Activated CD4-positive, alpha-beta T cell treated with anti-CD3 and anti-CD28 coated beads for 36 hours (primary cell): Measurements from ENCODE around the gene CKAP5. TPM values are rescaled to one million over a fixed set of nuclear protein-coding genes. Genes with fewer than 3 reads are reported as not detected.
"Not testable (repeated sequence)": the region's sequence is repeated elsewhere in the genome, so short reads cannot be mapped to it uniquely, and the experiment has no call there.

Experiments
- ATAC-seq: fragments of 200-7000 bp; cut with Tn5 transposase; one replicate; pipeline ENCODE4 v1.10.0; 2021; ENCODE audit warnings: mild to moderate bottlenecking, moderate library complexity
- CTCF ChIA-PET: fragments of 350-600 bp; sonication (Branson Sonifier 250); formaldehyde crosslinking; loops from one replicate; lab custom pipeline; 2021; ENCODE audit warnings: antibody characterized with exemption; lab: Charles Lee
- POLR2A ChIA-PET: fragments of 350-600 bp; sonication (Branson Sonifier 250); formaldehyde crosslinking; loops from one replicate; lab custom pipeline; 2021; ENCODE audit warnings: antibody characterized with exemption, inconsistent platforms; lab: Charles Lee
- DNase-seq: peaks from one replicate; pipeline ENCODE4 v3.0.0-alpha.2; 2020
- H3K27ac Mint-ChIP-seq: one replicate; pipeline ENCODE4 v1.8.0; 2021; ENCODE audit warnings: mixed read lengths
- H3K27me3 Mint-ChIP-seq: one replicate; pipeline ENCODE4 v1.8.0; 2021; ENCODE audit warnings: mixed read lengths
- H3K36me3 Mint-ChIP-seq: one replicate; pipeline ENCODE4 v1.8.0; 2021; ENCODE audit warnings: low read depth, mixed read lengths
- H3K4me1 Mint-ChIP-seq: one replicate; pipeline ENCODE4 v1.8.0; 2021; ENCODE audit warnings: mixed read lengths
- H3K4me3 Mint-ChIP-seq: one replicate; pipeline ENCODE4 v1.8.0; 2021; ENCODE audit warnings: mild to moderate bottlenecking, moderate library complexity, mixed read lengths
- H3K9me3 Mint-ChIP-seq: one replicate; pipeline ENCODE4 v1.8.0; 2021; ENCODE audit warnings: low read depth, mixed read lengths
- intact Hi-C, 2 experiments: fragments of 100-400 bp; cut with DNase I in 1 of 2; cut with micrococcal nuclease in 1 of 2; formaldehyde crosslinking; loops; one replicate each; pipeline versions ENCODE4 v1.14.2 to v1.15.1; 2022 to 2024; cut with DNase I, micrococcal nuclease
- total RNA-seq, 2 experiments: library from RNA; stranded (reverse); gene quantifications; one replicate each; pipeline ENCODE4 v1.2.3, GENCODE V29; 2021

CKAP5 gene
- total RNA-seq, 2 experiments from 2014 or later: 166 to 183 TPM

DNA sequence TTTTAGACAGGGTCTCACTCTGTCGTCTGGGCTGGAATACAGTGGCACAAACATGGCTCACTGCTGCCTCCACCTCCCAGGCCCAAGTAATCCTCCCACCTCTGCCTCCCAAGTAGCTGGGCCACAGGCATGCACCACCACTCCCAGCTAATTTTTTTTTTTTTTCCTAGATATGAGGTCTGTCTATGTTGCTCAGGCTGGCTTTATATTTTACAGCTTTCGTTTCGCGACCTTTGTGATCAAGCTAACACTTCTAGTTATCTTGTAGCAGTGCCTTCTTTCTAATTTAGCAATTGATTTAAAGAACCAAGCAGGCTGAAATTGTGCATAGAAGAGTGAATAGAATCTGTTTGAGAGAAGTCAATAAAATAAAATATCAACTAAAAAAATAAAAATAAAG, 11.3 kb downstream of the CKAP5 start:
- DNase-seq (no peak), ATAC-seq (no peak)
- H3K4me3 Mint-ChIP-seq: no peak overlapping the region
- intact Hi-C loops: loop anchor here in 1 of 2 experiments (5.0 kb wide), 1 partner anchor 1157 kb away; no protein-coding TSS in a partner anchor
- no peaks in the 10 kb centered on the region for H3K9me3 Mint-ChIP-seq
- no peak overlapping the region for H3K27ac Mint-ChIP-seq
- peaks cover 26% of the 10 kb centered on the region for H3K4me1 Mint-ChIP-seq
- ChIA-PET POLR2A (no interaction called here), CTCF (interaction anchor here (1.5 kb wide), 1 partner anchor 18 kb away, joined by 3 read pairs; no protein-coding TSS in a partner anchor)
- H3K36me3 Mint-ChIP-seq: no peaks in the 10 kb centered on the region
- H3K27me3 Mint-ChIP-seq: no peaks in the 10 kb centered on the region

DNA sequence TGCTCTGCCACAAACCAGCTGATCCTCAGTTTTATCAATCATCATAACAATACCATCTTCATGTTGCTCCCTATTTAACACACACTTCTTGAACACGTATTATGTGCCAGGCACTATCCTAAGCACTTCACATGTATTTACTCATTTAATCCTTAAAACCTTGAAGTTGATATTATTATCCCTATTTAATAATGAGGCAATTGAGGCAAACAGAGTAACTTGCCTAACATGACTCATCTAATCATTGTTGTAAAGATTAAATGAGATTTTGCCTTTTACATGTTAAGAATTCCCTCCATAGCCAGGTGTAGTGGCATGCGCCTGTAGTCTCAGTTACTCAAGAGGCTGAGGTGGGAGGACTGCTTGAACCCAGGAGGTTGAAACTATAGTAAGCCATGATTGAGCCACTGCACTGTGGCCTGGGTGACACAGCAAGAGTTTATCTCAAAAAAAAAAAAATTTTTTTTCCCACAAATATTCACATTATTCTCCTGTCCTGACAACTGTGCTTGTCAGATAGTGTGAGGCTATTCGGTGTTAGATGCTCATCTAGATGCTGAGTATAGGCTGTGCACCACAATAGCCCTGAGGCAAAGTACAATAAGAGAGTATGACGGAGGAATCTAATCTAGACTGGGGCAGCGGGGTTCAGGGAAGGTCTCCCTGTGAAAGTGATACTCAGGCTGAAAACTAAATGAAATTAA, 13.4 kb downstream of the CKAP5 start:
- intact Hi-C loops: loop anchor here in 1 of 2 experiments (5.0 kb wide), 1 partner anchor 1160 kb away; no protein-coding TSS in a partner anchor
- ChIA-PET POLR2A (no interaction called here), CTCF (no interaction called here)
- no peaks in the 10 kb centered on the region for H3K27me3 Mint-ChIP-seq
- ATAC-seq: no peak
- H3K4me1 Mint-ChIP-seq: peaks cover 16% of the 10 kb centered on the region
- no peak for DNase-seq
- H3K9me3 Mint-ChIP-seq: no peaks in the 10 kb centered on the region
- no peak overlapping the region for H3K27ac Mint-ChIP-seq
- H3K4me3 Mint-ChIP-seq: no peak overlapping the region
- no peaks in the 10 kb centered on the region for H3K36me3 Mint-ChIP-seq

DNA sequence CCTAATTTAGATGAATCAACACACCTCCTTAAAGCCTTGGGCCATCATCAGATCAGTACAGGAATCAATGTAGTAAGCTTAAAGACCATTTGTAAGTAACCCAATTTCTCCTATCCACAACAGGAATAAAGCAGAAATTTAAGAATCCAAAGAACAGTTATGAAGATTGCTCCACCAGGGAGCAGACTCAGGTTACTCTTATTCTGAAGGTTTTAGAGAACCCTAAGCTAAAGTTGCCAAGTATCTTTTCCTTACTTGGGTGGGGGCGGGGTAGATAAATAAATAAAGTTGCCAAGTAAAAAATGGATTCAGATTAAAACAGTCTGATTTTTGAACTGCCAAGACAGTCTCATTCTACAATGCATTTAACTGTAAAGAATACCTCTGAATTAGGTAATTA, 18.1 kb downstream of the CKAP5 start:
- Mint-ChIP-seq H3K4me3 (no peak overlapping the region), H3K4me1 (peaks cover 20% of the 10 kb centered on the region), H3K27me3 (no peaks in the 10 kb centered on the region), H3K9me3 (no peaks in the 10 kb centered on the region), H3K27ac (no peak overlapping the region), H3K36me3 (no peaks in the 10 kb centered on the region)
- no peak for ATAC-seq
- intact Hi-C loops: no loop called here
- ChIA-PET CTCF (no interaction called here), POLR2A (interaction anchor here (0.7 kb wide), 1 partner anchor 432 kb away, joined by 3 read pairs; no protein-coding TSS in a partner anchor)
- DNase-seq: no peak

DNA sequence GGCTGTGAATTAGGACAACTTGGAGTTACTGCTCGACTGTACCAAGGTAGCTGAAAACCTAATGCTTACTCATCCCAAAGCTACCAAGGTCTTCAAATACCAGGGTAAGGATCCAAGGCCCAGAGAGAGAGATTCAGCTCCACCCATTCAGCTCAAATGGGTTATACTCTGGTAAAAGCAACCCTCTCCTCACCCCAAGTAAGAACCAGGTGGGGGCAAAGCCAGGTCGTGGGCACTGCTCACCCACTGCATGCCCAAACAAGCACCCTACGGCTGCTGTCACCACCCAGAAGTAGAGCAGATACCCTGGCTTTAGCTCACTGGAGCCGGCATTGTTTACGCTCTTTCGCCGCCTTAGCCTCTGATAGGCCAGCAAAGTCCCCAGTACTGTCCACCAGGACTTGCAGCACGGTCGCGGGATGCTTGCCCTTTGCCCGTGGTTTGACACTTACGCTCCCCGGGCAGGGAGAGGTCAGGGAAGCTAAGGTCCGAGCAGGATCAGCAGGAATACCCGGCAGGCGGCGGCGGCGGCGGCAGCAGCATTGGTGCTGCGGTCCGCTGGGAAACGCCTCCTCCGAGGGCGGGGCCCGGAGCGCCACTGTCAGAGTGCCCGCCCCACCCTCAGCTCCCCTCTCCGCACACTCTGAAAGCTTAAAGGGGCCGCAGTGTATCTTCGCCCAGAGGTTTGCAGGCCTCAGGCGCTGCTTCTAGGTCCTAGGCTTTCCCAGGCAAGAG, 19.6 kb downstream of the CKAP5 start:
- intact Hi-C loops: loop anchor here (1.0 kb wide), 1 partner anchor 20 kb away; the partner anchor contains the start of gene CKAP5 (in 2 of the 2)
- ChIA-PET POLR2A (interaction anchor here (1.0 to 2.0 kb wide), 2 partner anchors 19 to 23 kb away, joined by 3 to 5 read pairs; no protein-coding TSS in a partner anchor), CTCF (interaction anchor here (0.5 to 2.3 kb wide), 7 partner anchors 12 to 337 kb away, joined by 3 to 8 read pairs (median 3); partner anchors contain the start of gene CKAP5)
- Mint-ChIP-seq H3K4me1 (peaks cover 20% of the 10 kb centered on the region), H3K4me3 (peak overlapping the region; percentile 57), H3K27ac (no peak overlapping the region), H3K36me3 (no peaks in the 10 kb centered on the region), H3K9me3 (no peaks in the 10 kb centered on the region), H3K27me3 (no peaks in the 10 kb centered on the region)
- peak; percentile 100 for ATAC-seq
- DNase-seq: peak; percentile 81

DNA sequence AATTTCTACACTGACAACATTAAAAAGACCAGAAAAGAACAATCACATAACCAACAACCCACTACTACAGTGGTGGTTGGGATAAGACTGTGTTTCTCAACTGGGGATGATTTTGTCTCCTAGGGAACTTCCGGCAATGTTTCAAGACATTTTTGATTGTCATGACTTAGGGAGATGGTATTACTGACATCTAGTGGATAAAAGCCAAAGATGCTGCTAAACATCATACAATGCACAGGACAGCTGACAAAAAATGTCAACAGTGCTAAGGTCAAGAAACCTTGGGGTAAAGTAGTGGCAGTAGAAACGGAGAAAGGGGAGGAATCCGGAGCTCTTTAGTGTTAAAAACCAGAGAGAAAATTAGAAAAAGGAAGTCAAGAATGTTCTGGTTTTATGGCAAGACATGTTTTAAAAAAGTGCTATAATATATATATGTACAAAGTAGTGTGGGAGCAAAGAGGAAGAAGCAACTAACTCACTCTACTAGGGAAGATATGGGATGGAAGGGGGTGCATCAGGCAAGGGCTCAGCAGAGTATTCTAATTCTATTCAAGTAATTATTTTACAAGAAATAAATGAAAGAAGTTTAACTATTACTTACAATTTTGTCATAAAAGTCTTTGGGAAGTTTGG, 37.2 kb downstream of the CKAP5 start:
- Mint-ChIP-seq H3K36me3 (peaks cover 36% of the 10 kb centered on the region), H3K9me3 (no peaks in the 10 kb centered on the region), H3K4me1 (peaks cover 5% of the 10 kb centered on the region), H3K4me3 (no peak overlapping the region), H3K27me3 (no peaks in the 10 kb centered on the region), H3K27ac (no peak overlapping the region)
- DNase-seq (no peak), ATAC-seq (peak; percentile 44)
- ChIA-PET POLR2A (interaction anchor here (0.6 kb wide), 2 partner anchors 11 to 291 kb away, joined by 3 to 6 read pairs; no protein-coding TSS in a partner anchor), CTCF (interaction anchor here (0.6 to 1.3 kb wide), 5 partner anchors 9 to 75 kb away, joined by 3 to 5 read pairs (median 3); no protein-coding TSS in a partner anchor)
- intact Hi-C loops: no loop called here

DNA sequence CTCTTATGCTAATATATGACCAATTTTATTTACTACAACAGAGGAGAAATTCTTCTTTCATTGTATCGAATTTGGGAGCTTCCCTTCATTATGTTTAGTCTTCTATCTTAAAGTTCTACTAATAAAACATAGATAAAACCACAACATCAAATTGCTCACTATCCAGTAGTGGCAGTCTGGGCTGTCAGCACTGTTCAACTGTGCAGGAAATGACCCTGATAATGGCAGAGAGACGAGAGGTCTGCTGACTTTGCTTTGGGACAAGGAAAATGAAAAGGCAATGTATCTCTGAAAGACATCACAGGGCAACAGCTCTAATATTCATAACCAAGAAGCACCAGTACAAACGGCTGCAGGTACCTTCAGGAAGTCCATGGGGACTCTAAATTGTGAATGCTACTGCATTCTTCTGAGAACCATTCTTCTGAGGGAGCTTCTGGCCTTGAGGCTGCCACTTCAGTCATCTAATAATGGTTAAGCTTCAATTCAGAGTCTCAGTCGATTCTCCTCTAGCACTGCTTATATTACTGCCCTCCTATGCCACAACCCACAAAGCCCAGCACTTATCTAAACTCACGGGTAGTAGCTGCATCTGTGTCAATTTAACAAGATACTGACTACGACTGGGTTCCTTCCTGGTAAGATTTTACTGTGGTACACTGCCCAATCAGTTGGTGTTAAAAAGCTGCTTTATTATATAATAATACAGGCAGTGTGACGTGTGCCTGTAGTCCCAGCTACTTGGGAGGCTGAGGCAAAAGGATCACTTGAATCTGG, 44.2 kb downstream of the CKAP5 start:
- H3K4me1 Mint-ChIP-seq: no peaks in the 10 kb centered on the region
- POLR2A ChIA-PET: interaction anchor here (0.6 kb wide), 2 partner anchors 114 to 154 kb away, joined by 5 to 6 read pairs; no protein-coding TSS in a partner anchor
- ATAC-seq (no peak), DNase-seq (no peak)
- peaks cover 32% of the 10 kb centered on the region for H3K36me3 Mint-ChIP-seq
- H3K9me3 Mint-ChIP-seq: no peaks in the 10 kb centered on the region
- intact Hi-C loops: no loop called here
- H3K4me3 Mint-ChIP-seq: no peak overlapping the region
- H3K27ac Mint-ChIP-seq: no peak overlapping the region
- H3K27me3 Mint-ChIP-seq: no peaks in the 10 kb centered on the region
- CTCF ChIA-PET: interaction anchor here (0.7 kb wide), 1 partner anchor 188 kb away, joined by 4 read pairs; no protein-coding TSS in a partner anchor

DNA sequence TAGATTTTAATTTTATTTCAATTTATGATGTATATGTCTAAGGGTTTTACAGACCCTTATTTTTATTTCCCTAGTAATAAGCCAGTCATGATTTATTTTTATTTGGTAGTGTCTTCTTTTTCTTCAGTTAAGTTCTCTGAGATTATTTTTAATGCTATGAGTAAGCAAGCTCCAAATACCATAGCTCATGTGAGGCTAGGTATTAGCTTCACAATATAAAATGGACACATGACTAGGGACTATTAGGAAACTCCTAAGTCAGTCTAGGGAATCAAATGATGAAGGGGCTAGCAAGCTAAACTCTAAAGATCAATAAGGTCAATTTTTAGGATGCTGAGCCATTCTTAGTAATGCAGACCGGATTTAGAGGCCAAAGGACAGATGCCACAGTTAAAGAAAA, 45.9 kb downstream of the CKAP5 start:
- intact Hi-C loops: no loop called here
- ChIA-PET POLR2A (no interaction called here), CTCF (interaction anchor here (0.9 to 1.6 kb wide), 2 partner anchors 9 to 13 kb away, joined by 3 to 4 read pairs; no protein-coding TSS in a partner anchor)
- Mint-ChIP-seq H3K4me1 (no peaks in the 10 kb centered on the region), H3K4me3 (no peak overlapping the region), H3K36me3 (peaks cover 35% of the 10 kb centered on the region), H3K9me3 (no peaks in the 10 kb centered on the region), H3K27ac (no peak overlapping the region), H3K27me3 (no peaks in the 10 kb centered on the region)
- DNase-seq (no peak), ATAC-seq (no peak)

DNA sequence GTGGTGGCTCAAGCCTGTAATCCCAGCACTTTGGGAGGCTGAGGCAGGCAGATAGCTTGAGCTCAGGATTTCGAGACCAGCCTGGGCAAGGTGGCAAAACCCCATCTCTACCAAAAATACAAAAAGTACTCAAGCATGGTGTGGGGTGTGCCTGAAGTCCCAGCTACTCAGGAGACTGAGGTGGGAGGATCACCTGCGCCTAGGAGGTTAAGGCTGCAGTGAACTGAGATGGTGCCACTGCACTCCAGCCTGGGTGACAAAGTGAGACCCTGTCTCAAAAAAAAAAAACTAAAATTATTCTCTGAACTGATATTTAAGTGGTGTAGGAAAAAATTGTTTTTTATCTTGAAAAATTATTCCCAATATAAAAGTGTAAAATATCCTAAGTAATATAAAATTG, 46.4 kb downstream of the CKAP5 start:
- POLR2A ChIA-PET, ATAC-seq, H3K27ac Mint-ChIP-seq, H3K4me1 Mint-ChIP-seq, H3K27me3 Mint-ChIP-seq, H3K4me3 Mint-ChIP-seq, intact Hi-C loops, DNase-seq, H3K9me3 Mint-ChIP-seq: not testable (repeated sequence)
- peaks cover 35% of the 10 kb centered on the region for H3K36me3 Mint-ChIP-seq
- CTCF ChIA-PET: interaction anchor here (0.8 to 1.6 kb wide), 3 partner anchors 10 to 18 kb away, joined by 3 to 4 read pairs (median 3); no protein-coding TSS in a partner anchor

DNA sequence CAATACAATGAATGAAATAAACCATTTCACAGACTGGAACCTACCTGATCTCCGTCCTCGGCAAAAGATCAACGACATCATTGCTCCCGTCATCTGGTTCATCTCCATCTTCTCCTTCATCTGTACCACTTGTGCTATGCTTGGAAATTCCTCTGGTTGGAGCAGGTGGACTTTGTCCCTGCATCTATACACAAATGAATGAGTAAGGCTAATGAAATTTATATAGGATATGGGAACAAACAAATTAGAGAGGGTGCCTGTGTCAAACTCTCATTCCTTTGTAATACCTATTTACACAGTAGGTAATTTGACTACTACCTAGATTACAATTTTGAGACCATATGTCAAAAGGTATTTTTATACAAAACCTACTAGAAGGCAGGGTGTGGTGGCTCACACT, 67.7 kb downstream of the CKAP5 start:
- Mint-ChIP-seq H3K9me3 (no peaks in the 10 kb centered on the region), H3K4me3 (no peak overlapping the region), H3K27me3 (no peaks in the 10 kb centered on the region), H3K4me1 (no peaks in the 10 kb centered on the region), H3K27ac (no peak overlapping the region), H3K36me3 (peaks cover 51% of the 10 kb centered on the region)
- ATAC-seq (no peak), DNase-seq (no peak)
- ChIA-PET POLR2A (no interaction called here), CTCF (no interaction called here)
- intact Hi-C loops: loop anchor here in 1 of 2 experiments (10.0 kb wide), 1 partner anchor 846 kb away; no protein-coding TSS in a partner anchor

DNA sequence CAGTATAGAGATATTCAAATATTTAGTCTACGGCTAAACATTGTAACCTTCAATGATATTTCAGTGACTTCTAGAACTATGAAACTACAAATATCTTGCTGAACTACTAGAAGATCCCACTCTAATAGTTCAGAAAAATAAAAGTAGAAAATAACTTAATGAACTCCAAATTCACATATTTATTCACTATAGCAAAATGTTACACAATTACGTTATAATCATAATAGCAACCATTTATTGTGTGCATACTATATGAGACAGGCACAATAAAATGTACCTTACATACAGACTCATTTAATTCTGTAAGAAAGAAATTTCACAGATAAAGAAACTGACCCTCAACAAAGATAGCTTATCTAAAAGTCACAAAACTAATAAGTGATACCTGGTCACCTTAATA, 69.2 kb downstream of the CKAP5 start:
- ATAC-seq (no peak), DNase-seq (no peak)
- H3K27me3 Mint-ChIP-seq: no peaks in the 10 kb centered on the region
- H3K4me3 Mint-ChIP-seq: no peak overlapping the region
- intact Hi-C loops: loop anchor here in 1 of 2 experiments (10.0 kb wide), 1 partner anchor 848 kb away; no protein-coding TSS in a partner anchor
- CTCF ChIA-PET: no interaction called here
- H3K36me3 Mint-ChIP-seq: peaks cover 58% of the 10 kb centered on the region
- POLR2A ChIA-PET: no interaction called here
- no peaks in the 10 kb centered on the region for H3K9me3 Mint-ChIP-seq
- H3K4me1 Mint-ChIP-seq: no peaks in the 10 kb centered on the region
- no peak overlapping the region for H3K27ac Mint-ChIP-seq
